Neural cell (in vitro differentiated cells): ENCODE data around the gene TRPM1. TPM values are rescaled to one million over a fixed set of nuclear protein-coding genes. Genes with fewer than 3 reads are reported as not detected.

Experiments used
- H2AFZ ChIP-seq: fragments of 200-600, 300-800 bp; sonication (generic), shearing (Covaris generic); 2 replicates; pipeline ENCODE4 v1.6.0; 2014; ENCODE audit warnings: low read depth, mild to moderate bottlenecking, antibody characterized with exemption, low read length, moderate library complexity
- H3F3A ChIP-seq: fragments of 200-600 bp; shearing (Covaris generic); 2 replicates; pipeline ENCODE4 v1.6.1; 2016; ENCODE audit warnings: mild to moderate bottlenecking, moderate library complexity, mixed read lengths, antibody characterized with exemption, low read length; ENCODE audit not compliant: insufficient read depth, poor library complexity, severe bottlenecking
- H3K27ac ChIP-seq: fragments of 200-600, 300-800 bp; sonication (generic), shearing (Covaris generic); 2 replicates; pipeline ENCODE4 v1.5.1; 2014; ENCODE audit warnings: mild to moderate bottlenecking, low read length, moderate library complexity
- H3K27me3 ChIP-seq: fragments of 300-800, 200-600 bp; sonication (generic), shearing (Covaris generic); 2 replicates; pipeline ENCODE4 v1.6.0; 2014; ENCODE audit warnings: mild to moderate bottlenecking, low read depth, low read length, moderate library complexity; ENCODE audit not compliant: insufficient read depth
- H3K36me3 ChIP-seq: fragments of 300-800, 200-600 bp; sonication (generic), shearing (Covaris generic); 2 replicates; pipeline ENCODE4 v1.5.1; 2014; ENCODE audit warnings: mild to moderate bottlenecking, antibody characterized with exemption, low read length, moderate library complexity; ENCODE audit not compliant: insufficient read depth
- H3K4me2 ChIP-seq: fragments of 300-800, 200-600 bp; sonication (generic), shearing (Covaris generic); 2 replicates; pipeline ENCODE4 v1.6.0; 2014; ENCODE audit warnings: mild to moderate bottlenecking, low read length
- H3K4me3 ChIP-seq: fragments of 300-800, 200-600 bp; sonication (generic), shearing (Covaris generic); 2 replicates; pipeline ENCODE4 v1.5.1; 2014; ENCODE audit warnings: mild to moderate bottlenecking, low read length, moderate library complexity
- H3K79me2 ChIP-seq: fragments of 200-600 bp; shearing (Covaris generic); replicated peaks from 2 replicates; pipeline ENCODE4 v1.6.0; 2014; ENCODE audit warnings: mild to moderate bottlenecking, low read length, moderate library complexity; ENCODE audit not compliant: insufficient read depth
- H3K9ac ChIP-seq: fragments of 300-800, 200-600 bp; sonication (generic), shearing (Covaris generic); 2 replicates; pipeline ENCODE4 v1.6.1; 2016; ENCODE audit warnings: mild to moderate bottlenecking, low read length, mixed read lengths
- H3K9me2 ChIP-seq: fragments of 200-600 bp; shearing (Covaris generic); 2 replicates; pipeline ENCODE4 v1.6.1; 2016; ENCODE audit warnings: mild to moderate bottlenecking, low read length, mixed read lengths; ENCODE audit not compliant: insufficient read depth
- H3K9me3 ChIP-seq: fragments of 200-600, 300-800 bp; sonication (generic), shearing (Covaris generic); 2 replicates; pipeline ENCODE4 v1.6.1; 2016; ENCODE audit warnings: mild to moderate bottlenecking, mixed run types, low read length, moderate library complexity, mixed read lengths
- H4K20me1 ChIP-seq: fragments of 200-600 bp; shearing (Covaris generic); 2 replicates; pipeline ENCODE4 v1.6.1; 2016; ENCODE audit warnings: mild to moderate bottlenecking, mixed run types; ENCODE audit not compliant: insufficient read depth
- EP300 ChIP-seq: fragments of 450-650 bp; conservative IDR thresholded peaks from 2 replicates; pipeline ENCODE4 v1.6.1; 2014; ENCODE audit warnings: antibody characterized with exemption, mild to moderate bottlenecking, moderate library complexity; ENCODE audit not compliant: poor library complexity, severe bottlenecking
- EZH2 ChIP-seq: fragments of 200-600, 300-800 bp; shearing (Covaris generic), sonication (generic); IDR thresholded peaks from 2 replicates; pipeline ENCODE4 v1.6.1; 2014; ENCODE audit warnings: antibody characterized with exemption, low read length, borderline replicate concordance, mild to moderate bottlenecking; ENCODE audit not compliant: insufficient read depth, poor library complexity, severe bottlenecking
- MXI1 ChIP-seq: fragments of 450-650 bp; conservative IDR thresholded peaks from 2 replicates; pipeline ENCODE4 v1.6.1; 2014; ENCODE audit warnings: antibody characterized with exemption, mild to moderate bottlenecking; ENCODE audit not compliant: poor library complexity, severe bottlenecking
- POLR2AphosphoS5 ChIP-seq: IDR thresholded peaks from 2 replicates; pipeline ENCODE4 v1.6.1; 2012
- RAD21 ChIP-seq: fragments of 450-650 bp; conservative IDR thresholded peaks from 2 replicates; pipeline ENCODE4 v1.6.1; 2014; ENCODE audit warnings: antibody characterized with exemption, mild to moderate bottlenecking, moderate library complexity
- REST ChIP-seq: IDR thresholded peaks from 2 replicates; pipeline ENCODE4 v1.6.1; 2012; ENCODE audit warnings: borderline replicate concordance
- SMC3 ChIP-seq: fragments of 450-650 bp; conservative IDR thresholded peaks from 2 replicates; pipeline ENCODE4 v1.6.1; 2014; ENCODE audit warnings: antibody characterized with exemption, mild to moderate bottlenecking, moderate library complexity; ENCODE audit not compliant: poor library complexity
- TAF1 ChIP-seq: IDR thresholded peaks from 2 replicates; pipeline ENCODE4 v1.6.1; 2012; ENCODE audit warnings: low read depth
- polyA plus RNA-seq: library from polyadenylated mRNA; depleted of rRNA; stranded (reverse); fragments of >200 nt; gene quantifications from 2 replicates; pipeline ENCODE4 v1.2.3, GENCODE V29; 2014
- TF ChIP-seq, protein P1 (sequence below): fragments of 450-650 bp; IDR thresholded peaks from 2 replicates; pipeline ENCODE4 v1.5.1; 2014; ENCODE audit warnings: antibody characterized with exemption, mild to moderate bottlenecking, moderate library complexity; ENCODE audit not compliant: poor library complexity, severe bottlenecking

TRPM1 gene
- polyA plus RNA-seq, 1 donor from 2014 or later = not detected

GRCh38 chr15:31078471-31078870 lies 23.1 kb downstream of the TRPM1 start:
- H3K4me3 ChIP-seq = no peak overlapping the region
- no peaks in the 10 kb centered on the region for H3K9me2 ChIP-seq
- no peak overlapping the region for H3K27ac ChIP-seq
- H3K9ac ChIP-seq = no peak overlapping the region
- no peaks in the 10 kb centered on the region for H3K27me3 ChIP-seq
- H3K9me3 ChIP-seq = no peaks in the 10 kb centered on the region
- no peak overlapping the region for H2AFZ ChIP-seq
- no peaks in the 10 kb centered on the region for H3K79me2 ChIP-seq
- H3K36me3 ChIP-seq = no peaks in the 10 kb centered on the region
- TF ChIP-seq RAD21 (no peak), POLR2AphosphoS5 (no peak), REST (no peak)
- H3K4me2 ChIP-seq = no peak overlapping the region
- no peaks in the 10 kb centered on the region for H3F3A ChIP-seq
- H4K20me1 ChIP-seq = no peaks in the 10 kb centered on the region

DNA sequence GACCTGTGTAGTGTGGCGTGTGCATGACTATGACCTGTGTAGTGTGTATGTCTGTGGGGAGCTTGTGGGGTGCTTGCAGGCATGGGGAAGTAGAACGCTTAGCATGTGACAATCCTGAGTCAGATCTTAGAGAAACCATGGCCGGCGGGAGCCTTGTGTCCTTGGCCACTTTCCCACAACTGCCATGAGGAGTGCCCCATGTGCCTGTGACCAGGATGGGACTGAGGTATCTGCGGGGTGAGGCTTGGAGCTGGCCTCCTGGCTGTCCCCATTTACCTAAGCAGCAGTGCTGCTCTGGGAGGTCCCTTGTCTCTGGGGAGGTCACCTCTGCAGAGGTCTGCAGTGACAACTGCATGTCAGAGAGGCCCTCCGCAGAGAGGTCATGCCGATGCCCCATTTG lies 23.6 kb downstream of the TRPM1 start:
- Histone ChIP-seq H4K20me1 (no peaks in the 10 kb centered on the region), H2AFZ (no peak overlapping the region), H3K4me3 (no peak overlapping the region), H3K79me2 (no peaks in the 10 kb centered on the region), H3K27ac (no peak overlapping the region), H3K9ac (no peak overlapping the region), H3K9me2 (no peaks in the 10 kb centered on the region), H3K27me3 (no peaks in the 10 kb centered on the region), H3K36me3 (no peaks in the 10 kb centered on the region), H3F3A (no peaks in the 10 kb centered on the region), H3K9me3 (no peaks in the 10 kb centered on the region), H3K4me2 (no peak overlapping the region)
- TF ChIP-seq EZH2 = no peak
- no peak for TF ChIP-seq POLR2AphosphoS5
- no peak for TF ChIP-seq SMC3
- TF ChIP-seq TAF1 = no peak
- TF ChIP-seq REST = no peak
- TF ChIP-seq, protein P1, sequence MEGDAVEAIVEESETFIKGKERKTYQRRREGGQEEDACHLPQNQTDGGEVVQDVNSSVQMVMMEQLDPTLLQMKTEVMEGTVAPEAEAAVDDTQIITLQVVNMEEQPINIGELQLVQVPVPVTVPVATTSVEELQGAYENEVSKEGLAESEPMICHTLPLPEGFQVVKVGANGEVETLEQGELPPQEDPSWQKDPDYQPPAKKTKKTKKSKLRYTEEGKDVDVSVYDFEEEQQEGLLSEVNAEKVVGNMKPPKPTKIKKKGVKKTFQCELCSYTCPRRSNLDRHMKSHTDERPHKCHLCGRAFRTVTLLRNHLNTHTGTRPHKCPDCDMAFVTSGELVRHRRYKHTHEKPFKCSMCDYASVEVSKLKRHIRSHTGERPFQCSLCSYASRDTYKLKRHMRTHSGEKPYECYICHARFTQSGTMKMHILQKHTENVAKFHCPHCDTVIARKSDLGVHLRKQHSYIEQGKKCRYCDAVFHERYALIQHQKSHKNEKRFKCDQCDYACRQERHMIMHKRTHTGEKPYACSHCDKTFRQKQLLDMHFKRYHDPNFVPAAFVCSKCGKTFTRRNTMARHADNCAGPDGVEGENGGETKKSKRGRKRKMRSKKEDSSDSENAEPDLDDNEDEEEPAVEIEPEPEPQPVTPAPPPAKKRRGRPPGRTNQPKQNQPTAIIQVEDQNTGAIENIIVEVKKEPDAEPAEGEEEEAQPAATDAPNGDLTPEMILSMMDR = no peak
- no peak for TF ChIP-seq MXI1
- no peak for TF ChIP-seq RAD21
- TF ChIP-seq EP300 = no peak
